HUDEP-2 (cell line): ENCODE data around the gene CPNE6.
"Not testable (repeated sequence)": the region's sequence is repeated elsewhere in the genome, so short reads cannot be mapped to it uniquely, and the experiment has no call there.

Experiments used
- DNase-seq, 76 experiments: peaks; one replicate each; lab custom pipeline; 2025; ENCODE audit not compliant: unreplicated experiment in 76 of 76; lab: John Stamatoyannopoulos, UW

Gene CPNE6

DNA sequence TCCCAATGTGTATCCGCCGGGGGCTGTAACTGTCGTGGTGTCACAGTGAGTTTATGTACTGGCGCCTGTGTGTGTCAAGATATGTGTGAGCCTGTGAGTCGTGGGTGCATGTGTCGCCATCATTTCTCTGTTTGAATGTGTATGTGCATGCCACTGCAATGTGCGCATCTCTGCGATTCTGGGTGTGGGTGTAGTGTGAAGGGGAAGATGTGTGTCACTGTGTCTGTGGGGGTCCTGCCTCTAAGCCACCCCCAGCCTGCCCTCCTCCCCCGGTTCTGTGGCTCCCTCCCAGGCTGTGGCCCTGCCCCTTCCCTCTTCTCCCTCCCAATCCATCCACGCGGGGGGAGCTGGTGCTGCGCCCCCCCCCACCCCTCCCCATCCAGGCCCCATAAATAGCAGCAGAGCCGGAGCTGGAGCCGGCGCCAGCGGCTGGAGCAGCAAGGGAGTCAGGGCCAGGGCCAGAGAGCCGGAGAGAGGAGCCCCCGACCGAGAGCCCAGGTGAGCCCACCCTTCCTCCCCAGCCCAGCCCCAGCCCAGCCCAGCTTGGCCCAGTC, at the start of gene CPNE6:
CPNE6 (plus strand) TSS at position 419 of the 554 bp plus-strand sequence. CDS start 1,375 bp downstream, outside the sequence.
- no peak for DNase-seq

DNA sequence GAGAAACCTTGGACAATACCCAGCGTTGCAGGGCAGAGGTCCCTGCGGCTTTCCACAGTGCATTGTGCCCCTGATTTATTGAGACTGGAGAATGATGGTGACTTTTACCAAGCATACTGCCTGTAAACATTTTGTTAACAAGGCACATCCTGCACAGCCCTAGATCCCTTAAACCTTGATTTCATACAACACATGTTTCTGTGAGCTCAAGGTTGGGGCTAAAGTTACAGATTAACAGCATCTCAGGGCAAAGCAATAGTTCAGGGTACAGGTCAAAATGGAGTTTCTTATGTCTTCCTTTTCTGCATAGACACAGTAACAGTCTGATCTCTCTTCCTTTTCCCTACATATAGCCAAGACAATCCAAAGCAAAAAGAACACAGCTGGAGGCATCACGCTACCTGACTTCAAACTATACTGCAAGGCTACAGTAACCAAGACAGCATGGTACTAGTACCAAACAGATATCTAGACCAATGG, 46.4 kb upstream of the CPNE6 start:
- DNase-seq, result not testable (repeated sequence)

DNA sequence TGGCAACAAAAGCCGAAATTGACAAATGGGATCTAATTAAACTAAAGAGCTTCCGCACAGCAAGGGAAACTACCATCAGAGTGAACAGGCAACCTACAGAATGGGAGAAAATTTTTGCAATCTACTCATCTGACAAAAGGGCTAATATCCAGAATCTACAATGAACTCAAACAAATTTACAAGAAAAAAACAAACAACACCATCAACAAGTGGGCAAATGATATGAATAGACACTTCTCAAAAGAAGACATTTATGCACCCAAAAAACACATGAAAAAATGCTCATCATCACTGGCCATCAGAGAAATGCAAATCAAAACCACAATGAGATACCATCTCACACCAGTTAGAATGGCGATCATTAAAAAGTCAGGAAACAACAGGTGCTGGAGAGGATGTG, 41.7 kb upstream of the CPNE6 start:
- not testable (repeated sequence) for DNase-seq

- DNase-seq, result not testable (repeated sequence)
These were observed 40.0 kb upstream of the CPNE6 start for GRCh38 chr14:24031331-24031730.

GRCh38 chr14:24032727-24033418, 38.5 kb upstream of the CPNE6 start:
- peak in 18 of 76 experiments; percentile 15 to 89 (median 56) for DNase-seq

GRCh38 chr14:24035769-24036168, 35.6 kb upstream of the CPNE6 start:
- DNase-seq, result peak in 1 of 76 experiments; percentile 57

DNA sequence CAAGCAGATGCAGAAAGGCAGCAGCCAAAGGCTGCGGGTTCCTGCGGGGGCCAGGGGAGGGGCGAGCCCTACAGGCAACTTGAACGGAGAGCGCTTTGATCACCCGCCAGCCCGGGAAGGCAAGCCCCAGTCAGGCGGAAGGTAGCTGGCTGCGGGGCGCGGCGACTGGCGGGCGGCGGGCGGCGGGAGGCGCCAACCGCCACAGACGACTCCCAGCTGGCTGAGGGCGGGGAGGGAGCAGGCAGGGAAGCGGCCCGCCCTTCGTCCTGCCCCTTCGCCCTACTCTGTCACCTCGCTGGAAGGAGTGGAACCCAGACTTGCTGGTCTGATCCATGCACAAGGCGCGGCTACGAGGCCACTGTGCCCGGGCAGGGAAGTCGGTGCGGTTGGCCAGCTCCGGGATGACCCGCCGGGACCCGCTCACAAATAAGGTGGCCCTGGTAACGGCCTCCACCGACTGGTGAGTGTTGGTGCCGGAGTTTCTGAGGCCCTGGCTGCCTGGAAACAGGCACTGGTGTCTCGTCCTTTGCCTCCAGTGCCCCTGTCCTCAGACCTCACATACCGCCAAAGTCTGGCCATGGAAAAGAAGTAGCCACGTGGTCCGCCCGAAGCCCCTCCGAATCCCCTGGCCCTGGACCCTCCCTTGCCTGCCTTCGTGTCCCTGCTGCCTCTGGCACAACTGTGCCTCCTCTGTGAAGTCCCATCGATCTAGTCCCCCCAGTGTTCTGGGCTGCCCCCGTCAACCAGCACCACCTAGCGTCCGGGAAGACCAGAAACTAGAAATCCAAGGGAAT, 35.0 kb upstream of the CPNE6 start:
- DNase-seq, result peak in 75 of 76 experiments; percentile 34 to 89 (median 80)

- not testable (repeated sequence) for DNase-seq
These were observed 34.3 kb upstream of the CPNE6 start for GRCh38 chr14:24036963-24037657.

GRCh38 chr14:24037658-24038037, 33.7 kb upstream of the CPNE6 start:
- DNase-seq, result no peak

- no peak for DNase-seq
These were observed 32.7 kb upstream of the CPNE6 start for GRCh38 chr14:24038686-24039085.

GRCh38 chr14:24040692-24041091, 30.7 kb upstream of the CPNE6 start:
- no peak for DNase-seq

GRCh38 chr14:24042746-24043145, 28.6 kb upstream of the CPNE6 start:
- DNase-seq, result no peak

- not testable (repeated sequence) for DNase-seq
These were observed 22.4 kb upstream of the CPNE6 start for GRCh38 chr14:24049002-24049401.

- DNase-seq, result not testable (repeated sequence)
These were observed 20.6 kb upstream of the CPNE6 start for GRCh38 chr14:24050753-24051152.

- DNase-seq, result no peak
These were observed 20.1 kb upstream of the CPNE6 start for GRCh38 chr14:24051176-24051788.

GRCh38 chr14:24051789-24052655, 19.3 kb upstream of the CPNE6 start, which contains the start of gene CARMIL3:
TSS of gene CARMIL3 (plus strand) at chr14:24052009. CDS start at chr14:24052154, 145 bp downstream.
- DNase-seq, result peak in 47 of 76 experiments; percentile 2 to 55 (median 24)

DNA sequence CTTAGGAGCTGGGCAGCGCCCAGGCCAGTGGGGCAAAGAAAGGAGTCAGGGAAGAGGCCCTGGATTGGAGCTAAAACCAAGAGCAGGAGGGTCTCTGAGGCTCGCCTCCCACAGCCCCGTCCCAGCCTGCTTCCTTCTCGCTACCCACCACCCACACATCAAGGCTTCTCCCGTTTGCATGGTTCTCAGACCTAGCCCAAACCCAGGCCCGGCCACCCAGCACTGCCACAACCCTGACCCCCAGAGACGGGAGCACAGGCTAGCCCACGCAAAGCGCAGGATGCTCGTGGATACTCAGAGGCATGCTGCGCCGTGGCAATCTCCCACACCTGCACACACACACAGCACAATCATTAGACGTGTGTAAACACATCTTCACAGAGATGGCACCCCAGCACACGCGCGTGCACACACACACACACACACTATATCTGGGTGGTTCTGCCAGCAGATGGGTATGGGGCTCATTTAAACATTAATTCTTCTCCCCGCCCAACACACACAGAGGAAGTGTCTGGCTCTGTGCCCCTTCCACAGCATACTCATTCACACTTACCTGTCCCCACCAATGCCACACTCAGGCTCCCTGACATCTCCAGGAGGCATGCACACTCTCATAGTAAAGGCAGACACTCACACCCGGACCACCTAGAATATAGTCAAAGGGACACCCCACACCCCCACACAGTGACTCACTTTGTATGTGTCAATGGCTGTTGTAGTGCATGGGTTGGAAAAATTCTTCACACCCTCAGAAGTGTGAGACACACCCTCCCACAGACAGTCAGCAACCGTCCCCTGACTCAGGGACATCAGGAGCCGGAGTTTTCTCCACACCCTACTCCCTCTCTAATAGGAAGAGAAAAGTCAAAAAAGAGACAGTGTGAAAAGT, 18.5 kb upstream of the CPNE6 start:
- peak in 20 of 76 experiments; percentile 2 to 61 (median 16) for DNase-seq
